Right cardiac atrium (tissue), 5 donors: ENCODE measurements around the gene ICOSLG. TPM values are rescaled to one million over a fixed set of nuclear protein-coding genes. Genes with fewer than 3 reads are reported as not detected.
"Not testable (repeated sequence)": the region's sequence is repeated elsewhere in the genome, so short reads cannot be mapped to it uniquely, and the experiment has no call there.

Source experiments
- ATAC-seq, 2 donors: fragments of 200-7000 bp; cut with Tn5 transposase; one replicate each; pipeline versions ENCODE4 v1.8.0 to v1.9.1; 2020; ENCODE audit warnings: moderate library complexity in 2 of 2, mild to moderate bottlenecking in 1 of 2
- DNase-seq, 3 donors: peaks; one replicate each; pipeline ENCODE4 v3.0.0-alpha.2; 2020
- H3K27ac ChIP-seq: one replicate; pipeline ENCODE4 v1.5.1; 2013; ENCODE audit warnings: mild to moderate bottlenecking, low read length, control low read depth, moderate library complexity
- H3K27me3 ChIP-seq: one replicate; pipeline ENCODE4 v1.6.1; 2013; ENCODE audit not compliant: control insufficient read depth, insufficient read depth
- H3K4me1 ChIP-seq: one replicate; pipeline ENCODE4 v1.6.1; 2013; ENCODE audit warnings: low read length; ENCODE audit not compliant: control insufficient read depth, insufficient read depth
- H3K4me3 ChIP-seq: one replicate; pipeline ENCODE4 v1.5.1; 2013; ENCODE audit warnings: low read length, control low read depth
- H3K9me3 ChIP-seq: one replicate; pipeline ENCODE4 v1.6.1; 2013; ENCODE audit warnings: low read length; ENCODE audit not compliant: control insufficient read depth
- WGBS: extraction: QIAGEN DNeasy Blood & Tissue Kit; methylation state at CpG from one replicate; pipeline ENCODE4 v1.1.7; 2013; 5-methylcytosine and 5-hydroxymethylcytosine counted together
- intact Hi-C, 4 donors: fragments of 100-400 bp; cut with DNase I; formaldehyde crosslinking; loops; one replicate each; pipeline versions ENCODE4 v1.11.0 to v1.14.0; 2022 to 2023
- polyA plus RNA-seq: library from polyadenylated mRNA; stranded (reverse); fragments of 200-250 nt; gene quantifications from one replicate; pipeline ENCODE4 v1.2.3, GENCODE V29; 2013
- total RNA-seq, 4 donors: library from RNA; stranded (reverse); fragmentation: NEBNext Ultra II Directional; extraction: Animal tissue kit (Norgen Biotek cat#: 25700); gene quantifications; one replicate each; pipeline ENCODE4 v1.2.1, GENCODE V29; 2021
- donor health status: healthy with polysubstance abuse.
- donor health status: DM: no; HTN: yes; CAD: no.
- donor health status: DM: no; HTN: no; CAD: no.
- donor health status: DM: no; HTN: yes; CAD: no; lungs with severe emphysema.
- donor health status: DM: yes; HTN: yes; CAD: no.

The ICOSLG gene
- total and polyA plus RNA-seq, 5 donors, result 0.57 to 4.6 (median 0.93) TPM

GRCh38 chr21:44196212-44197155, 44.3 kb downstream of the ICOSLG start:
- H3K27ac ChIP-seq, H3K4me3 ChIP-seq, H3K27me3 ChIP-seq, intact Hi-C loops, H3K4me1 ChIP-seq, H3K9me3 ChIP-seq: not testable (repeated sequence)
- WGBS, result 47% methylated on average over 15 of the region's 22 CpGs
- DNase-seq, result peak in 1 of 3 donors; percentile 69
- peak; percentile 58 to 73 for ATAC-seq

- DNase-seq, H3K27ac ChIP-seq, H3K4me1 ChIP-seq, H3K4me3 ChIP-seq, H3K27me3 ChIP-seq, ATAC-seq, intact Hi-C loops, H3K9me3 ChIP-seq: not testable (repeated sequence)
- WGBS, result 67% methylated on average over 2 of the region's 9 CpGs
Measured at GRCh38 chr21:44194888-44195287, 45.9 kb downstream of the ICOSLG start.

DNA sequence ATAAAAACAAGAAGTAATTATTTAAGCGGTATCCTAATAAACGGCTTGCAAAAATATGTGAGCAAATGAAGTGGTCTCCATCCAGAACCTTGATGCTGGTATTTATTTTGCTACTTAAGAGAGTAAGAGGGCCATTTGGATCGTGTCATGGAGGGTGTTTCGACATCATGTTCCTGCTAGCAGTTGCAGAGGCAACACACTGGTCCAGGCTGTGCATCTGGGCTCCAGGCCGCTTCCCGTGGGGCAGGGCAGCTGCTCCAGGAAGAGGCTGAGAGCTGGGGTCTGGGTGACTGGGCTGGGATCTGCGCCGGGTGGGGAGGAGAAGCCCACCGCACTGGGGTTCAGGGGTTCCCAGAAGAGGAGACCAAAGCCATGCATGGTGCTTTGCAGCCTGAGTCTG, 46.3 kb downstream of the ICOSLG start:
- ATAC-seq, result peak; percentile 49 to 62
- H3K4me3 ChIP-seq, H3K4me1 ChIP-seq, H3K9me3 ChIP-seq, H3K27ac ChIP-seq, DNase-seq, H3K27me3 ChIP-seq, intact Hi-C loops: not testable (repeated sequence)
- no CpG with 5 or more reads among the region's 9 CpGs for WGBS

DNA sequence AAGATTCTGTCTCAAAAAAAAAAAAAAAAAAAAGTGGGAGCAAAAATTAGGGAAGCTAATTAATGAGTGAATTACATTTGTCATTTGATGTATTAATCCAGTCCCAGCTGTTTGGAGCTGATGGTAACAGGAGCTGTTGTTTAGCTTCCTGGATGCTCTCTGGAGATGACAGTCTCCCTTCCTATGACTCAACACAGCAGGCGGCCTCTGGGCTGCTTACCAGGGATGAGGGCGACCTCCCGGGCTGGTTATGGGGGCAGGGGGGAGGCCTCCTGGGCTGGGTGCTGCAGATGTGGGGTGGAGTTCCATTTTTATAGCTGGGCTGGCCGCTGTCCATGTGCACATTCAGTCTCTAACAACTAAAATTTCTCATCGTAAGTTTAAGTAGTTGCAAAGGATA, 47.6 kb downstream of the ICOSLG start:
- peak; percentile 70 to 81 for ATAC-seq

DNA sequence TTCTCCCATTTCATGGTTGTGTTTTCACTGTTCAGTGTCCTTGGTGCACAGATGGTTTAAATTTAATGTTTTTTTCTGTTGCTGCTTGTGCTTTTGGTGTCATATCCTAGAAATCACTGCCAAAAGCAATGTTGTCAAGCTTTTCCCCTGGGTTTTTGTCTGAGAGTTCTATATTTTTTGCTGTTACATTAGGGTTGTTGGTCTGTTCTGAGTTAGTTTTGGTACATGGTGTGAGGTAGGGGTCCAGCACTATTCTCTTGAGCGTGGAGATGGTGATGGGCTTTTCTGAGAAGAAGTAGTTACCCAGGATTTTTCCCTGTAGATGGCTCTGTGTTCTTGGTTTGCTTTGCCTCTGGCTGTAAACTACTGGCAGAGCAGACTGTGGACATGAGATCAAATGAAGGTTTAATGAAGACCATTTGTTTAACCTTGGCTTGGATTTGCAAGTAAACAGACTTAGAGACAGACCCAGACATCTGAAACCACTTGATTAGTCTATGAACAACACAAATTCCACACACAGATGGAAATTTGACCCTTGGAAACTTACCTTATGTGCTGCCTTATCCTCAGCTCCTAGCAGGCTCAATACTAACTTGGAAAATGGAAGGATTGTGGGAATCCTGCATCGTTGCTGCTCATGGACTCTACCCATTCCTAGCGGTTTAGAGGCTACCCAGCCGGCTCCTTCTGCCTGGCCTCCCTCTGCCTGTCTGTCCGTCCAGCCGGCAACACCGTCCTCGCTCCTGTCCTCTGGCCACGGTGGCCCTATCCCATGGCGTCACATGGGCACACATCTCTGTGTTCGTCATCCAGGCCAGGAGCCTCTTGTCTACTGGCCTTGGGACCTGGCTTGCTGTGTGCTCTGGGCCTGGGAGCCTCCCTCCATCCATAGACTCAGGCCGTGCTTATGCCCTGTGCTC, 50.1 kb downstream of the ICOSLG start:
- DNase-seq, result peak in 1 of 3 donors; percentile 22
- H3K4me1 ChIP-seq, intact Hi-C loops, H3K27ac ChIP-seq, ATAC-seq, H3K27me3 ChIP-seq, H3K4me3 ChIP-seq, H3K9me3 ChIP-seq: not testable (repeated sequence)
- 82% methylated on average over 12 of the region's 12 CpGs for WGBS

More for the DNA sequence above, 47.6 kb downstream of the ICOSLG start:
- intact Hi-C loops, H3K27me3 ChIP-seq, H3K9me3 ChIP-seq, H3K4me3 ChIP-seq, DNase-seq, H3K4me1 ChIP-seq, H3K27ac ChIP-seq: not testable (repeated sequence)
- WGBS, result 46% methylated on average over 1 of the region's 5 CpGs

DNA sequence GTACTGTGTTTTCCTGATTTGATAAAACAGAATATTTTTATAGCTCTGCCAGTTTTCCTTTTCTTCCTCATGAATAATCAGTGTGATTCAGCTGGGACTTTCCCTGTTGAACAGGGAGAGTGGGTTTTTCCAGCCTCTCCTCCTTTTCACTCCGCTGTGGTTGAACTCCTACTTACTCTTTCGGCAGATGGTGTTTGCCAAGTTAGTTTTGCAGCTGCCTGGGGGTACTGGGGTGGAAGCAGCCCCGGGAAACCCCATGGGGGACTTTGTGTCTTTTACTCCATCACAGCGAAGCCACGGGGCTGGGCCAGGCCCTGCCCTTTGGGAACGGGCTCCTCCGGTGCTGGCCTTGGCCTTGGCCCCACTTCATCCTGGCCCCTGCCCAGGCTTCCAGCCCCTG, 55.9 kb downstream of the ICOSLG start:
- H3K4me1 ChIP-seq, intact Hi-C loops, H3K9me3 ChIP-seq, DNase-seq, H3K27me3 ChIP-seq, H3K4me3 ChIP-seq, H3K27ac ChIP-seq: not testable (repeated sequence)
- no CpG with 5 or more reads among the region's 7 CpGs for WGBS
- peak in 1 of 2 donors; percentile 55 for ATAC-seq

GRCh38 chr21:44182202-44182601, 58.5 kb downstream of the ICOSLG start:
- H3K9me3 ChIP-seq, intact Hi-C loops, H3K27me3 ChIP-seq, DNase-seq, H3K4me1 ChIP-seq, H3K27ac ChIP-seq, ATAC-seq, H3K4me3 ChIP-seq: not testable (repeated sequence)
- no CpG with 5 or more reads among the region's 8 CpGs for WGBS

GRCh38 chr21:44181506-44181905, 59.2 kb downstream of the ICOSLG start:
- H3K4me1 ChIP-seq, intact Hi-C loops, H3K4me3 ChIP-seq, H3K27me3 ChIP-seq, H3K9me3 ChIP-seq, H3K27ac ChIP-seq: not testable (repeated sequence)
- peak in 2 of 3 donors; percentile 14 to 19 for DNase-seq
- WGBS, result no CpG with 5 or more reads among the region's 4 CpGs
- peak; percentile 76 to 77 for ATAC-seq

GRCh38 chr21:44176127-44176526, 64.6 kb downstream of the ICOSLG start:
- H3K27me3 ChIP-seq, intact Hi-C loops, H3K4me1 ChIP-seq, DNase-seq, H3K27ac ChIP-seq, H3K9me3 ChIP-seq, ATAC-seq, H3K4me3 ChIP-seq: not testable (repeated sequence)
- no CpG with 5 or more reads among the region's 14 CpGs for WGBS

DNA sequence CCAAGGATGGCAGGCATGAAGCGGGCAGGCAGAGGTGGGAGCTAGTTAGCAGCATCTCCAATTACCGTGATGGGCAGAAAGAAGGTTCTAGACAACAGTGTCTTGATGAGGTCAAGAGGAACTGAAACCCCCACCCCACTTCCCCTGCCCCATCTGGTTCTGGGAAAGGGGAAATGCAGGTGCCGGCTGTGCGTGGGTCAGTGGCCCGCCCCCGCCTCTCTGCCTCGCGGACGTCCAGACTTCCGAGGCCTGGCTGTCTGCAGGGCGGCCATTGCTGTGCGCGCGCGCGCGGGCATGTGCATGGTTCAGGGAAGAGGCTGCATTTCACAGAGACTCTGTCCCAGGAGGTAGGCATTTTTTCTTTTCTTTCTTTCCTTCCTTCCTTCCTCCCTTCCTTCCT, 65.6 kb downstream of the ICOSLG start:
- H3K9me3 ChIP-seq, H3K4me3 ChIP-seq, ATAC-seq, H3K4me1 ChIP-seq, H3K27ac ChIP-seq, intact Hi-C loops, H3K27me3 ChIP-seq: not testable (repeated sequence)
- no CpG with 5 or more reads among the region's 17 CpGs for WGBS
- DNase-seq, result peak in 1 of 3 donors; percentile 53
